Breast epithelium (tissue), 3 donors: ENCODE measurements around the gene ZMIZ2.

ENCODE experiments used
- POLR2A ChIP-seq: fragments of 450-650 bp; IDR thresholded peaks from one replicate; pipeline ENCODE4 v1.6.1; 2016; ENCODE audit warnings: antibody characterized with exemption, mild to moderate bottlenecking, moderate library complexity
- POLR2AphosphoS5 ChIP-seq, 3 donors: sonication (generic); formaldehyde crosslinking; IDR thresholded peaks; one replicate each; pipeline ENCODE4 v1.6.1; 2017; ENCODE audit warnings: antibody characterized with exemption in 3 of 3

DNA sequence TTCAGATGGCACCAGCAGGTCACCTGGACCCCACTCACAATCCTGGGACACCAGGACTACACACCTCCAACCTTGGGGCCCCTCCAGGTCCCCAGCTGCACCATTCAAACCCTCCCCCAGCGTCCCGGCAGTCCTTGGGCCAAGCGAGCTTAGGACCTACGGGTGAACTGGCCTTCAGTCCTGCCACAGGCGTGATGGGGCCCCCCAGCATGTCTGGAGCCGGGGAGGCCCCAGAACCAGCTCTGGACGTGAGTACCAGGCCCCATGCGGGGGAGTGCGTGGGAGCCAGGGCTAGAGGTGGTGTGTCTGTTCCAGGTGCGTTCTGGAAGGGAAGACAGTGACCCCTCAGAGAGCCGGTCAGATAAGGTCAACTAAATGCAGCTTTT, 17.8 kb downstream of the ZMIZ2 start:
- TF ChIP-seq POLR2A (no peak), POLR2AphosphoS5 (IDR thresholded peaks at IDR 0.05) (no peak)
